ENCODE data around the gene TMOD4.
"Not testable (repeated sequence)": the region's sequence is repeated elsewhere in the genome, so short reads cannot be mapped to it uniquely, and the experiment has no call there.

The TMOD4 gene

GRCh38 chr1:151192047-151192446 lies 16.3 kb upstream of the TMOD4 start:
- no peak for DNase-seq (ENCODE audit: low read depth)
- no peak overlapping the region for H3K4me3 ChIP-seq (ENCODE audit: low read depth, low read length)
- no peak for TF ChIP-seq CTCF (IDR thresholded peaks at IDR 0.05; ENCODE audit: insufficient read depth, low read depth, low read length, missing control alignments)

- DNase-seq (ENCODE audit: low read depth), result peak; percentile 94
Observed at GRCh38 chr1:151189637-151190445, 14.1 kb upstream of the TMOD4 start, which contains the start of gene VPS72. Gene VPS72 (minus strand): TSS chr1:151190197. CDS start chr1:151190121, 76 bp downstream.

GRCh38 chr1:151188667-151189066 lies 12.9 kb upstream of the TMOD4 start:
- H3K4me3 ChIP-seq (ENCODE audit: low read depth, low read length), result peak overlapping the region; percentile 76
- DNase-seq (ENCODE audit: low read depth), result not testable (repeated sequence)

More at GRCh38 chr1:151189637-151190445, 14.1 kb upstream of the TMOD4 start, which contains the start of gene VPS72:
- H3K4me3 ChIP-seq (ENCODE audit: low read depth, low read length), result peak within 1 kb of the TSS; percentile 76
- TF ChIP-seq CTCF (IDR thresholded peaks at IDR 0.05; ENCODE audit: insufficient read depth, low read depth, low read length, missing control alignments), result no peak

- no peak for TF ChIP-seq CTCF (IDR thresholded peaks at IDR 0.05; ENCODE audit: insufficient read depth, low read depth, low read length, missing control alignments)
- H3K4me3 ChIP-seq (ENCODE audit: low read depth, low read length), result no peak overlapping the region
- no peak for DNase-seq (ENCODE audit: low read depth)
Observed at GRCh38 chr1:151187205-151187604, 11.4 kb upstream of the TMOD4 start.

- TF ChIP-seq CTCF (IDR thresholded peaks at IDR 0.05; ENCODE audit: insufficient read depth, low read depth, low read length, missing control alignments), result no peak
- DNase-seq (ENCODE audit: low read depth), result no peak
- H3K4me3 ChIP-seq (ENCODE audit: low read depth, low read length), result no peak overlapping the region
Observed at GRCh38 chr1:151184211-151184610, 8.4 kb upstream of the TMOD4 start.

- no peak overlapping the region for H3K4me3 ChIP-seq (ENCODE audit: low read depth, low read length)
- TF ChIP-seq CTCF (IDR thresholded peaks at IDR 0.05; ENCODE audit: insufficient read depth, low read depth, low read length, missing control alignments), result no peak
- no peak for DNase-seq (ENCODE audit: low read depth)
Observed at GRCh38 chr1:151176514-151177045, 799 bp upstream of the TMOD4 start.

- no peak overlapping the region for H3K4me3 ChIP-seq (ENCODE audit: low read depth, low read length)
- TF ChIP-seq CTCF (IDR thresholded peaks at IDR 0.05; ENCODE audit: insufficient read depth, low read depth, low read length, missing control alignments), result no peak
- no peak for DNase-seq (ENCODE audit: low read depth)
Observed at GRCh38 chr1:151175041-151175741, 590 bp downstream of the TMOD4 start.

Data from GM12865 (cell line).